ENCODE data around the gene CTBP1. TPM values are rescaled to one million over a fixed set of nuclear protein-coding genes. Genes with fewer than 3 reads are reported as not detected.

Gene CTBP1
- total RNA-seq, 1 experiment from 2014 or later: 110 TPM

DNA sequence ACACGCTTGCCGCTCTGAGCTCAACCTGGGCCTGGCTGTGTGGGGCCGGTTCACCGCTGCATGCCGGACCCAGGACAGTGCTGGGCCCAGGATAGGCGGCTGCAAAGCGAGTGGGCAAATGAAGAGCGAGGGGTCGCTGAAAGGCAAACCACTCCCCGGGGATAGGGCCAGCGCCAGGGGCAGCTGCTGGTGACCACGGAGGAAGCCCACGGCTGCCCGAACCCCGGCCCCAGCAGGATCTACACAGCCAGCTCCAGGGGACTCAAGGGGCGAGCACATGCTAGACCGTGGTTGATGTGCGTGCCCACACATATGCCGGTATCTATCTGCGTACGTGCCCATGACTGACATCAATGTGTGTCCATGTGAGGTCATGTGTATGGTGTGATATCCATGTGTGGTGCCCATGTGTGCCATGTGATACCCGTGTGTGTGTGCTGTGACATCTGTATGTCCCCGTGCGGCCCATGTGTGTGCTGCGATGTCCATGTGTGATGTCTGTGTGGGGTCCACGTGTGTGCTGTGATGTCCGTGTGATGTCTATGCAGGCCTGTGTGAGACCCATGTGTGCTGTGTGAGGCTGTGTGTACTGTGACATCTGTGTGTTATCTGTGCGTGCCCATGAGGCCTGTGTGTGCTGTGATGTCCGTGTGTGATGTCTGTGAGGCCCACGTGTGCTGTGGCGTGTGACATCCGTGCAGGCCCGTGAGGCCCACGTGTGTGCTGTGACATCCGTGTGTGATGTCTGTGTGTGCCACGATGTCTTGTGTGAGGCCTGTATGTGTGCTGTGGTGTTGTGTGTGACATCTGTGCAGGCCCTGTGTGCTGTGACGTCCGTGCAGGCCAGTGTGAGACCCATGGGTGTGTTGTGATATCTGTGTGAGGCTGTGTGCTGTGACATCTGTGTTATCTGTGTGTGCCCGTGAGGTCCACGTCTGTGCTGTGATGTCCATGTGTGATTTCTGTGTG is 24.8 kb downstream of the CTBP1 start:
- DNase-seq (ENCODE audit: low read depth): no peak

DNA sequence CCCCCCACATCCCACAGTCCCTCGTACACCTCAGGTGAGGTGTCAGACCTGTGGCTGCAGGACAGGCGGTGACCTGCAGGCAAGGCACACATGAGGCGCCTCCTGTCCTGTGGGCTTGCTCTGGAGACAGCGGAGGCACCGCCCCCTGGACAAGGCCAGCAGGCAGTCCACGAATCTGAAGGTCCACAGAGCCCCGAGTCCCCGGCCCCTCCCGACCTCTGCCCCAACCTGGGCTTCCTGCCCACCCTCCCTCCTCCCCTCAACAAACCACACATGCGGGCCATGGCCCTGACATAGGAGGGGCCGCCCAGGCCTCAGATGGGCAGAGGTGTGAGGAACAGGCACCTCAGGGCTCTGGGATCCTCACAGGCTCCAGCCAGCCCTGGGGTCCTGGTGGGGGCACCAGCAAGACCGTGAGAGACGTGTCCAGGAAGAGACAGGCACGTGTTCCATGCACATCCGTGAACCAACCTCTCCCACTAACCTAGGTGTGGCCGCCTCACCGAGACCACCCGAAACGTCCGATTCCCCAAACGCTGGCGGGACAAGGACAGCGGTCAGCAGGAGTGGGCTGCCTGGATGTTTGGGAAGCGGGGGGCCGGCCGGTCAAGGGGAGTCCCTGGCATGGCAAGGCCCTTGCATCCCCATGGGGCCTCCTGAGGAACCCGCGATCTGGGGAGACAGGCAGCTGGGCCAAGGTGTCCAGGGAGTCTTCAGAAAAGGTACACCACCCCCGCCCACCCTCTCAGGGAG is 25.8 kb downstream of the CTBP1 start:
- DNase-seq (ENCODE audit: low read depth): no peak

DNA sequence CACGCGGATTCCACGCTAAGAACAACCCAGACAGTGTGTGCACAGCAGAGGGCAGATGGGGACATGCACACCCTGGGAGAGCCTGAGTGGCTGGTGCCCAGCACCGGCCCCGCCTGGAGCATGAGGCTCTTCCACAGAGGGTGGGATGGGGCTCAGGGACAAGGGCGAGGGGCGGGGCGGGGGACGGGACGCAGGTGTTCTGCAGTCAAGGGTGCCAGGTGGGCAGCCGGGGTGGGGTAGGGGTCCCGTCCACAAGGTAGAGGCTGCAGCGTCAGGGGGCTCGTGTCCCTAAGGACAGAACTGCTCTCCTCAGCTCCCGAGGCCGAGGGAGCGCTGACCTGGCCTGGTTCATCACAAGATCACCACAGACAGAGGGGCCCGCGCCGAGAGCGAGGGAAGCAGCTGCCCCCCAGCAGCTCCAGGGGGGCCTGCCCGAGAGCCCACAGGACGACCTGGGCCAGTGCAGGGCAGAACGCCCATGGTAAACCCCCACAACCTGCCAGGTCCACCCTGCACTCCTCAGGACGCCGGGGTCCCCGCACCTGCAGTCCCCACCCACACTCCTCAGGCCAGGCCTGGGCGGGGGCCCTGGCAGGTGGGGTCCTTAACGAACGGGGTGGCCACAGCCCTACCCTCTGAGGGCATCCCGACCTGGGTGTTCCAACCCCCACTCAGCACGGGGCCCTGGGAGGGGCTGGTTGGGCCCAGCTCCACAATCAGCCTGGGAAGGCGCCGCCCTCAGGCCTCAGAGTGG is 26.7 kb downstream of the CTBP1 start:
- DNase-seq (ENCODE audit: low read depth): no peak

DNA sequence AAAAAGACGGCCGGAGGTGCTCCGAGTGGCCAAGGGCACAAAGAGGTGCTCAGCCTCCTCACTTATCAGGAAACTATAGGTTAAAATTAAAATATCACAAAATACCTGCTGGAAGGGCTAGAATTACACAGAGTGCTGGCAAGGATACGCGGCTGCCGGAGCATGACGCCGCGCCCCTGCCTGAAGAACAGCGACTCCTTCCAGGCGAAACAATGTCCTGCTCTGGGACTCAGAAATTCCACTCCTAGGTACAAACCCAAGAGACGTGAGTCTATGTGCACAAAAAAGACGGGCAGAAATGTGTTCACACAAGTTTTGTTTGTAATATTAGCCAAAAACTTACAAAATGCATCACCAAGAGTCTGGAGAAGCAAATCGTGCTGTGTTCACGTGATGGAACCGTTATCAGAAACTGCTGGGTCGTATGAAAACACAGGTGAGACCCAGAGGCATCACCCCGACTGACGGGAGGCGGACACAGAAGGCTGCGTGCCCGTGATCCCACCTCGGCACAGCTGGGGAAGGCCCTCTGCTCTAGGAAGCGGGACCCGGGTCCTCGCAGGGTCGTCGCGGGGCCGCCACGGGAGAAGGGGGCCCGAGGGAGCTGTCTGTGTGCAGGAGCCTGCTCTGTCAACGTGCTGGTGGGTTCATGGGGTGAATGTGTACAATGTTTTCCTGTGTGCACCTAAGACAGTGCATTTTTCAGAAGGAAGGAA is 27.6 kb downstream of the CTBP1 start:
- DNase-seq (ENCODE audit: low read depth): no peak

DNA sequence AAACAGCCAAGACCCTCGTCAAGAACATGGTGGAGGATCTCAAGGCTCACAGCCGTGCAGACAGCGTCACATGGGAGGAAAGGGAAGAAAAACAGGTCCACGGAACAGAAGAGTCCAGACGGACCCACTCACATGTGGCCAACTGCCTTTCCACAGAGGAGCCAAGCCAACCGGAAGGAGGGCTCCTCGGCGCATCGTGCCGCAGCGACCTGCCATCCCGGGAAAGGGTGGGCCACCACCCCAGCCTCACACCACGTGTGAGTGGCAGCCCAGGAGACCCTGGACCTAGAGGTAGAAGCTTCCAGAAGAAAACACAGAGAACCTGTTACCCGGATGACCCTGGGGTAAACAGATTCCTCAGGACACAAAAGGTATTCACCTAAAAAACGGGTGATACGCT is 28.4 kb downstream of the CTBP1 start:
- no peak for DNase-seq (ENCODE audit: low read depth)

DNA sequence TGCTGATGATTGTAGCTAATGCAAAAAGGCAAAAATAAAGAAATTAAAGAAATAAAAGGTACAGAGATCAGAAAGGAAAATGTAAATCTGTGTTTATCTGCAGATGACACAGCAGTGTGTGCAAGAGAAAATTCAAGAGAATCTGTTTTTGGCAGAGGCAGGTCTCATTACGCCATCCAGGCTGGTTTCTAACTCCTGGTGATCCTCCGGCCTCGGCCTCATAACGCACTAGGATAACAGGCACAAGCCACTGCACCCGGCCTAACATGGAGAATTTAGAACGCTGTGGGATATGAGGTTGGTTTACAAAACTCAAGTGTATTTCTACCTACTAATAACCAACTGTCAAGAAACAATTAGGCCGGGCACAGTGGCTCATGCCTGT is 29.4 kb downstream of the CTBP1 start:
- DNase-seq (ENCODE audit: low read depth): no peak

DNA sequence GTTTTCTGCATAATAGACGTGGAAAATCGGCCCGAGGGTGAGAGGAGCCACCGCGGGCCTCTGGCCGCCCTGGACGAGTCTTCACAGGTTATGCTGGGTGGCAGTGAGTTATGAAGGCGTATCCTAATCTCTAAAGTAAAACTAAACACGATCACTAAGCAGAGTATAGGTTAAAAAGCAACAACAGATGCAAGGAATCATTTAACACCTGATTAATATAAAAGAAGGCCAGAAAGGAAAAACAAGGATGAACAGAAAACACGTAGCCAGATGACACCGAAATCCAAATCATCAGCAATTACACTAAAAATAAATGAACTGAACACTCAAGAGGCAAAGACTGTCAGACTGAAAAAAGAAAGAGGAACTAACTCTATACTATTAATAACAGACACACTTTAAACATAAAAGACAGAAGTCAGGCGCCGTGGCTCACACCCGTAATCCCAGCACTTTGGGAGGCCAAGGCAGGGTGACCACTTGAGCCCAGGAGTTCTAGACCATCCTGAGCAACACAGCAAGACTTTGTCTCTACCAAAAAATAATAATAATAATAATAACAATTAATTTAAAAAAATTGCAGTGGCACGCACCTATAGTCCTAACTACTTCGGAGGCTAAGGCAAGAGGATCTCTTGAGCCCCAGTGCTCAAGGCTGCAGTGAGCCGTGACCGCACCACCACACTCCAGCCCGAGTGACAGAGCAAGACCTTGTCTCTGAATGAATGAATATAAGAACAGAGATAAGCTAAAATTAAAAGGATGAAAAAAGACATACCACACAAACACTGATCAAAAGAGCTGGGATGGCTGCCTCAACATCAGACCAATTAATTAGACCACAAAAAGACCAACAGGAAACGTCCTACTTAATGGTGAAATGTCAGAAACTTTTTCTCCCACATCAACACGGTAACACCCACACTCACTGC is 30.0 kb downstream of the CTBP1 start:
- no peak for DNase-seq (ENCODE audit: low read depth)

DNA sequence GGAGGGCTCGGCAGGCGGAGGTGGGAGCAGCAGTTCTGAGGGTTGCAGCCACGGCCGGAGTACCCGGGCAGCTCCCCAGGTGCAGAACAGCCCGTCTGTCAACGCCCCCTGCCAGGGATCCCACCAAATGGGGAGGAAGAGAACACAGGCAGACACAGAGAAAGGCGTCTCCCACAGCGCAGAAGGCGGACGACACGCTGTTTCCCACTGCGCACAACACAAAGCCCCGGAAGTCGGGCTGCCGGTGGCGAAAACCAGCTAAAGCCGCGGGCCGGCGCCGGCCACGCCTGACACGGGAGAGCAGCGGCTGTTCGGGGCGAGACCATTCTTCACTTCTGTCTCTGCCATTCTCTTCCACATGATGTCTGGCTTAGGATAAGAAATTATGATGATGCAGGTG is 31.6 kb downstream of the CTBP1 start:
- DNase-seq (ENCODE audit: low read depth): no peak

DNA sequence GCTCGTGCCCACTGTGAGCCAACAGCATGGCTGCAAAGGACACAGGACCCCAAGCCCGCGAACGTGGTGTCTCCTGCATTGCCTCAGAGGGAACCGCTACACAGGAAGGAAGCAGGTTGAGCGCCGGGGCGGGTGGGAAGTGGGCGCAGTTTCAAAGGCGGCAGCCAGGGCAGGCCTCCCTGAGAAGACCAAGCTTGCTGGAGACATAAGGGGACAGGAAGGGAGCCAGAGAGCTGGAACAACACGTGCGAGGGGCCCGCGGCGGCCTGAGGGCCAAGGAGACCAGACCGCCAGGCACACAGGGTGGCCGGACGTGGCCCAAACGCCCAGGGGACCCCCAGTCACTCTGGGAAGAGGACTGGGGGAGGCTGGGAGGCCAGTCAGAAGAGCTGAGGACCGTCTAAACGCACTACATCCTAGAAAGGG is 32.0 kb downstream of the CTBP1 start:
- no peak for DNase-seq (ENCODE audit: low read depth)

DNA sequence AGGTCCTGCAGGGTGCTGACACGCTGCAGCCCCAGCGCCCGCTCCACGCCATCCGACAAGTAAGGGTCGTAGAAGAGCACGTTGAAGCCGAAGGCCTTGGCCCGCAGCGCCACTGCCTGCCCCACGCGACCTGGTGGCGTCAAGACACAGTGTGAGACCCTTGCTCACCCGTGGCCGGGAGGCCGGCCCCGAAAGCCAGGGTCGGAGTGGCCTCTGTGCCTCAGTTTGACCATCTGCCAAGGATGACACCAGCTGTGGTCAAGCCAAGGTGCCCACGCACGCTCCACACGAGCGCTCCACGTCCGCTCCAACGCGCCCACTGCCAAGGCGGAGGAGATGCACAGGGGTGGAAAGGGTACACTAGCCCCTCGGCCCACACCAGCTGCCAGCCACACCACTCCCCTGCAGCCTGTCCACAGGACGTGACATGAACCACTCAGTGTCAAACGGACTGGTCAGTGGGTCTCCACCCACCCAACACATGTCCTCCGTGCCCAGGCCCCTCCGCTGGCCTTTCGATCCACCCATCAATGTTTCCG is 32.8 kb downstream of the CTBP1 start:
- DNase-seq (ENCODE audit: low read depth): no peak

DNA sequence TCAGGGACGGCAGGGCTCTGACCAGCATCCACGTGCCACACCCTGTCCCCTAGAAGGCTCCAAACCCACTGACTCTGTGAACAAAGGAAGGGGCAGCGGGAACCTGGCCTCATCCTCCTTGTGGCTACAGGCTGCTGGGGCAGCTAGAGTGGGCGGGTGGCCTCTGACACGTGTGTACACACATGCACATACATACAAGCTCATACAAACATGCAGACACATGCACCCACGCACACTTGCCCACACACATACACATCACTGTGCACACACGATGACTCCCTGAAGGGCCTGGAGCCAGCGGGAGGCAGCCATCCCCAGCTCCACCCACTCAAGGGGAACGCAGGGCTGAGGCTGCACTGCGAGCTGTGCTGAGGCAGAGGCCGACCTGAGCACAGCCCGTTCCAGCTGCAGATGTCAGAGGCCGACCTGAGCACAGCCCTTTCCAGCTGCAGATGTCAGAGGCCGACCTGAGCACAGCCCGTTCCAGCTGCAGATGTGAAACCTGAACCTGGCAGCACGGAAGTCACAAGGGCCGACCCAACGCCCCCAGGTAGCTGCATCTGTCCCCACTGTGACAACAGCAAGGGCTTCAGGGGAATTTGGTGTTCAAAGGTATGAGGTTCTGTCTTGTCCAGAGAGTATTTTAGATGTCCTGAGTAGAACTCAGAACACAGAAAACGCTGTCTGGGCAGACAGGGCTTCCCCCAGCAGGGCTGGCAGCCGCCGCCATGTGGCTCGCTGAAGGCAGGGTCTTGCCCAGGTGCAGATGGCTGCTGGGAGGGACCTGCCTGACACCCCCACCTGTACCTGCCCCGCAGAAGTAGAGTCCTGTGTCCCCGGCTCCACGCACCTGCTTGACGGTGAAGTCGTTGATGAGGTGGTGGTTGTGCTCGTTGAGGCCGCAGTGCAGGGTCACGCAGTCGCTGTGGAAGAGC is 33.5 kb downstream of the CTBP1 start:
- DNase-seq (ENCODE audit: low read depth): no peak

DNA sequence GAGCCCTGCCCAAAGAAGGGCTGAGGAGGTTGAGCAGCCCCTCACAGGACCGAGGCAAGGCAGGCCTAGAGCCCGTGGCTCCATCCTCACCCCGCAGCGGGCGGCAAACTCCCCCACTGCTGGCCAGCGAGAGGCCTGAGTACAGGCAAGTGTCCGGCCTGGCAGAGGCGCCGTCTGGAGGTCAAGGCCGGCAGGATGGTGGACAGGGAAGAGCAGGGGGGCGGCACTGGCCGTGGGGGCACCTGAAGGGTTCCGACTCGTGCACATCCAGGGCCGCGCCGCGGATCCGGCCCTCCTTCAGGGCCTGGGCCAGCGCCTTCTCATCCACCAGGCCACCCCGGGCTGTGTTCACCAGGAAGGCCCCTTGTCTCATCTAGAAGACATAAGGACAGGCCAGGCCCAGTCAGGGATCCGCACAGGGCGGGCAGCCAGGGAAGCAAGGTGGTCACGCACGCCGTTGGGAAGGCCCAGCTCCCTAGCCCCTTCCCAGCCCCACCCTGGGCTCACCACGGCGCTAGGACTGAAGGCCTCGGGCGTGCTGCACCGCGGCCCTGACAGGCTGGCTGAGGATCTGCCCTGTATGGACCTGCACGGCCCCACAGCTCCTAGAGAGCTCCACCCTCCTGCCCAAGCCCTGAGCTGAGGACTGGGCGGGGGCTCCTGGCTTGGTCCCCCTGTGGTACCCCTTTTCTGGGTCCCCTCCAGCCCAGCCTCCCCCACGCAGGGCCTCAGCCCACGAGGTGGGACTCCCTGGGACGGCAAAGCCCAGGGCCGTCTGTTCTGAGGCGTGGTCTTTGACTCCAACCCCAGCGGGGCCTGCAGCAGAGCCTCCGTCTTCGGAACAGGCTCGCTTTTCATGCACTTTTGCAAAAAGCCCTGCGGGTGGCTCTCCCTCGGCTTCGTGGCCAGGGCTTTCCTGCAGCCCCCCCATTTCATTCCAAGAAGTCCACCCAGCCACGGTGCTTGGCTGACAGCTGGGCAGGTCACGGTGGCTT is 34.5 kb downstream of the CTBP1 start:
- DNase-seq (ENCODE audit: low read depth): no peak

DNA sequence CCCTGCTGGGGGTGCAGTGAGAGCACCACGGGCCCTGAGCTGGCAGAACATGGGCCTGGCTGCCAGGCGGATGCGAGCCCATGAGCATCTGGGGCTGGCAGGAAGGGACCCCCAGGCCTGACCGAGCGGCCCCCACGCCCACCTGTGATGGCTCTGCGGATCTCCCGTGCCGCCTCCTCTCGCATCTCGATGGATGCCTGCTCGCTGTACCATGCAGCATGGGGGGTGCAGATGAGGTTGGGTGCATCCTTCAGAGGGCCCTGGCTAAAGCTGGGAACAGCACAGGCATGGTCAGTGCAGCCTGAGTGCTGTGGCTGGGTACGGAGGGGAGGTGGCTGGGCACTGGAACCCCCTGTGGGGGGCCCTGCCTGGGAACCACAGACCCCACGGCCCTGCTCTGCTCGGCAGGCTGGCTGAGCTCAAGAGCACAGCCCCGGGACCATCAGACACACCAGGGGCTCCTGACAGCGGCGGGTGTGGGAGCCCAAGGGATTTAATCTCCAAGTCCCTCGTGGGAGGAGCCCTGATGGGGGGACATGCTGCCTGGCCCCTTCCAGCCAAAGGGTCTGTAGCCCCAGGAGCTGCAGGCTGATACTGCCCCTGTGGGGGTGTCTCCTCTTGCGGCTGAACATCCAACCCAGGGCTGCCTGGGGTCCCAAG is 35.5 kb downstream of the CTBP1 start:
- no peak for DNase-seq (ENCODE audit: low read depth)

DNA sequence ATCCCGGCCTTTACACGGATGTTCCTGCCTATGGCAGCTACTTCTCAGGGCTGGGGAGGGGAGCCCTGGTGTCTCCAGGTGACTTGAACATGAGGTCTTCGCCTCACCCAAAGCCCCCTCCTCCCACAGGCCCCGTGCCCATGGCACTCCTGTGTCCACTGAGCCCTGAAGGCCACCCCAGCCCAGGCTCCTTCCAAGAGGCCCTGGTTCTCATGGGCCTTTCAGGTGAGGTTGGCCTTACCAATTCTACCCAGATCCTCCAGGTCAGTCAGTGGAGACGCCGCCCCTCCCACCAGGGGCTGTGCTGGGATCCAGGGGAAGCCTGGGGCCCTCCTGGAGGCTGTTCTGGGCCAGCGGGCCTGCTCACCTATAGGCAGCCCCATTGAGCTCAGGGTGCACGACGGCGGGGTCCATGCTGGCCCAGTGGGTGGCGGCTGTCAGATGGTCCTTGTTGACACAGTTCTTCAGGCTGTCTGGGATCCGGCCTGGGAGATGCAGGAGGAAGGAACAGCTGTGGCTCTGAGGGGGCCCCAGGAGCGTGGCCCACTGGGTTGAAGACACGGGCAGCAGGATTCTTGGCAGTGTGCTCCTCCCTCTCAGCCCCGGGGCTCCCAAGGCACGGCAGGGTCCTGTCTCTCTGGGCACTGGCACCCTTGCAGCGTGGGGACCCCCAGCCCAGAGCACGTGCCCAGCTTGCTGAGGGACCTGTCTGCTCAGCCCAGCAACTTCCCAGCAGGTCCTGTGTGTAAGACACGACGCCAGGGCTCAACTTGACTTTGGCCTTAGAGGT is 36.2 kb downstream of the CTBP1 start:
- DNase-seq (ENCODE audit: low read depth): no peak

DNA sequence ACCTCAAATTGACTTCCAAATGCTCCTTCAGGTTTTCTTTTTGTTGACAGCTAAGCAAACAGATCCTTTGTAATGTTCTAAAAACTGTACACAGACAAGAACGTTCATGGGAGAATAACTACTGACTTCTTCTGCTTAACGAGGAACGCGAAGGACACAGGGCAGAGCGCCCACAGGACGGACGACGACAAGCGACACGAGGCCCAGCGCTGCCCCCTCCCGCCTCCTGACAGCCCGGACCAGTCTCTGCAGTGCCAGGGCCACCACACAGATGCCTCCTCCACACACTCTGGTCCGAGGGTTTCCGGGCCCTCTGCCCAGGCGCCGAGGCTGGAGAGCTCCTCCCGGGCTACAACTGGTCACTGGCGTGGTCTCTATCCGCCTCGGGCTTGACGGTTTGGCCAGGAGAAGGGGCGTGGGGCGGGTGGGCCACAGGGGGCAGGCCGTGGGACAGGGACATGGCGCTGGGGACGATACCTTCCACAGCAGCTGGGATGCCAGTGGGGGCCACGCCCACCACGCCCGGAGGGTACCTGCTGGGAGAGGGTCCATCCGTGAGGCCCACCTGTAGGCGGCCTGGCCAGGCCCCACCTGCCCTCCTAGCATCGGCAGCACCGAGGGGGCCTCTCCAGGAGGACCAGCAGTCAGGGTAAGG is 36.9 kb downstream of the CTBP1 start:
- DNase-seq (ENCODE audit: low read depth): no peak

DNA sequence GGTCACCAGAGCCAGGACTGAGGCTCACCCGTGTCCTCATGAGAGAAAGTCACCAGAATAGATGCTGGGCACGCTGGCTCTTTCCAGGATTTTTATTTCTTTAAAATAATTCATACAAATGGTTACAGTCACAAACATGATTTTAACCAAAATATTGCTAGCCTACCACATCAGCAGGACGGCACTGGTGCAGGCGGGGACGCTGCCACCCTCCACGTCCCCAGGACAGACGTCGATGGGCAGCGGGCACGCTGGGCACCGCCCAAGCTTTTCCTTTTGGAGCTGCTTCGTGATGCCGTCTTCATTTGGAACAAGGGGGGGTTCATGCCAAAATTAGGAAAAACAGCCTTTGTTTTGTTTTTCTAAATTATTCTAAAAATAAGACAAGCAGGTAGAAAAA is 37.6 kb downstream of the CTBP1 start:
- no peak for DNase-seq (ENCODE audit: low read depth)
